WTC11 (cell line): ENCODE results near the gene SLC24A3. TPM values are rescaled to one million over a fixed set of nuclear protein-coding genes. Genes with fewer than 3 reads are reported as not detected.

Experiments
- ATAC-seq: fragments of 200-7000 bp; cut with Tn5 transposase; 2 replicates; pipeline ENCODE4 v1.10.0; 2021; ENCODE audit warnings: mild to moderate bottlenecking, moderate library complexity
- CTCF ChIA-PET: fragments of 300-600 bp; sonication (Branson Sonifier 250); formaldehyde crosslinking; loops from one replicate; lab custom pipeline; 2021; ENCODE audit warnings: antibody characterized with exemption; lab: Charles Lee
- POLR2A ChIA-PET: fragments of 350-600 bp; sonication (Branson Sonifier 250); formaldehyde crosslinking; loops from one replicate; lab custom pipeline; 2021; ENCODE audit warnings: antibody characterized with exemption; lab: Charles Lee
- DNase-seq: peaks from one replicate; pipeline ENCODE4 v3.0.0; 2021; ENCODE audit warnings: low spot score
- H3K27ac Mint-ChIP-seq: 2 replicates; pipeline ENCODE4 v1.8.0; 2021; ENCODE audit warnings: mixed read lengths
- H3K27me3 Mint-ChIP-seq: 2 replicates; pipeline ENCODE4 v1.8.0; 2021; ENCODE audit warnings: low read depth, mild to moderate bottlenecking, moderate library complexity, mixed read lengths
- H3K36me3 Mint-ChIP-seq: 2 replicates; pipeline ENCODE4 v1.8.0; 2021; ENCODE audit warnings: mixed read lengths
- H3K4me1 Mint-ChIP-seq: 2 replicates; pipeline ENCODE4 v1.8.0; 2022; ENCODE audit warnings: mixed read lengths
- H3K4me3 Mint-ChIP-seq: 2 replicates; pipeline ENCODE4 v1.8.0; 2021; ENCODE audit warnings: mild to moderate bottlenecking, moderate library complexity, mixed read lengths
- H3K9me3 Mint-ChIP-seq: 2 replicates; pipeline ENCODE4 v1.8.0; 2021; ENCODE audit warnings: mixed read lengths
- CBFB ChIP-seq: sonication (generic); formaldehyde crosslinking; IDR thresholded peaks from 2 replicates; pipeline ENCODE4 v1.8.1; 2022; ENCODE audit warnings: mild to moderate bottlenecking, low read depth, missing genetic modification reagents
- FOXJ3 ChIP-seq: sonication (generic); formaldehyde crosslinking; IDR thresholded peaks from 2 replicates; pipeline ENCODE4 v1.9.0; 2021; ENCODE audit warnings: missing genetic modification reagents, mild to moderate bottlenecking, borderline replicate concordance
- FOXK1 ChIP-seq: sonication (generic); formaldehyde crosslinking; IDR thresholded peaks from 2 replicates; pipeline ENCODE4 v1.8.0; 2022; ENCODE audit warnings: mild to moderate bottlenecking, moderate library complexity, missing genetic modification reagents
- HMGA2 ChIP-seq: fragments of 250-450 bp; sonication (Bioruptor Pico); IDR thresholded peaks from 2 replicates; pipeline ENCODE4 v1.4.0; 2021; ENCODE audit warnings: mild to moderate bottlenecking, moderate library complexity
- JAZF1 ChIP-seq: fragments of 250-450 bp; sonication (Bioruptor Pico); IDR thresholded peaks from 2 replicates; pipeline ENCODE4 v1.9.0; 2021; ENCODE audit warnings: moderate library complexity, mild to moderate bottlenecking, inconsistent platforms
- JUN ChIP-seq: sonication (generic); formaldehyde crosslinking; IDR thresholded peaks from 2 replicates; pipeline ENCODE4 v1.8.0; 2023; ENCODE audit warnings: mild to moderate bottlenecking, missing genetic modification reagents
- MYBL2 ChIP-seq: sonication (generic); formaldehyde crosslinking; IDR thresholded peaks from 2 replicates; pipeline ENCODE4 v1.8.1; 2023; ENCODE audit warnings: mild to moderate bottlenecking, moderate library complexity, missing genetic modification reagents
- NFYB ChIP-seq: sonication (generic); formaldehyde crosslinking; conservative IDR thresholded peaks from 2 replicates; pipeline ENCODE4 v1.8.0; 2022; ENCODE audit warnings: low read depth, missing genetic modification reagents
- NR1H2 ChIP-seq: sonication (generic); formaldehyde crosslinking; IDR thresholded peaks from 2 replicates; pipeline ENCODE4 v1.9.0; 2021; ENCODE audit warnings: mild to moderate bottlenecking, moderate library complexity, missing genetic modification reagents
- OVOL2 ChIP-seq: fragments of 250-450 bp; sonication (Bioruptor Pico); IDR thresholded peaks from 2 replicates; pipeline ENCODE4 v1.9.0; 2021; ENCODE audit warnings: mild to moderate bottlenecking, borderline replicate concordance
- SMAD3 ChIP-seq: sonication (generic); formaldehyde crosslinking; IDR thresholded peaks from 2 replicates; pipeline ENCODE4 v1.8.0; 2022; ENCODE audit warnings: missing genetic modification reagents, mild to moderate bottlenecking, borderline replicate concordance
- SP1 ChIP-seq: sonication (generic); formaldehyde crosslinking; conservative IDR thresholded peaks from 2 replicates; pipeline ENCODE4 v1.8.1; 2022; ENCODE audit warnings: missing genetic modification reagents
- TCF7 ChIP-seq: sonication (generic); formaldehyde crosslinking; IDR thresholded peaks from 2 replicates; pipeline ENCODE4 v1.8.0; 2022; ENCODE audit warnings: mild to moderate bottlenecking, low read depth, missing genetic modification reagents, moderate library complexity
- total RNA-seq: library from RNA; stranded (reverse); gene quantifications from 3 replicates; pipeline ENCODE4 v1.2.3, GENCODE V29; 2021
- TF ChIP-seq, protein P1 (sequence below): fragments of 250-450 bp; sonication (Bioruptor Pico); IDR thresholded peaks from 2 replicates; pipeline ENCODE4 v2.1.2; 2022; ENCODE audit warnings: mild to moderate bottlenecking, moderate library complexity
- TF ChIP-seq, protein P2 (sequence below): sonication (generic); formaldehyde crosslinking; IDR thresholded peaks from 2 replicates; pipeline ENCODE4 v1.8.0; 2022; ENCODE audit warnings: mild to moderate bottlenecking, missing genetic modification reagents
- TF ChIP-seq, protein P3 (sequence below): sonication (generic); formaldehyde crosslinking; IDR thresholded peaks from 2 replicates; pipeline ENCODE4 v1.8.0; 2023; ENCODE audit warnings: missing genetic modification reagents
- TF ChIP-seq, protein P4 (sequence below): fragments of 200-600 bp; IDR thresholded peaks from 2 replicates; pipeline ENCODE4 v1.8.0; 2022; ENCODE audit warnings: antibody characterized with exemption
- TF ChIP-seq, protein P5 (sequence below): fragments of 250-450 bp; sonication (Bioruptor Pico); conservative IDR thresholded peaks from 2 replicates; pipeline ENCODE4 v1.9.0; 2021; ENCODE audit warnings: mild to moderate bottlenecking

SLC24A3 gene
- total RNA-seq, 1 experiment from 2014 or later, result 5.7 TPM

DNA sequence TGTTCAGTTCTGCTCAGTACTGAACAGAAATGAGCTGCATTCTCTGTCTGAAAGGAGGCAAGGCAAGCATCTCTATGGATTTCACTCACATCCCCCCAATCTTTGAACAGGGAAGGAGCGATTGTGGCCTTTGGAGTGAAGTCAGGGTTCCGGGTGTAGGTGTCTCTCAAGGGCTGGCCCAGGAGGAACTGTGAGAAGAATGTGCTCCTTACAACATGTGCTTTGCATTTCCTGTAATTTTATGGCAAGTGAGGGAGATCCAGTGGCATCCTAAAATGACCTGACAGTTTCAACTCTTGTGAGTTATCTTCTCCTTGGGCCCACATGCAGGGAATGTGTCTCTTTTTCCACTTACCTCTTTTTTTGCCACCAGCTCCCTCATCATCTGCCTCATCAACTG, 482.6 kb downstream of the SLC24A3 start:
- DNase-seq (no peak), ATAC-seq (no peak)
- peaks cover 5% of the 10 kb centered on the region; the same call in 1 of the 2 replicates for H3K36me3 Mint-ChIP-seq
- H3K27ac Mint-ChIP-seq, result no peak overlapping the region
- H3K4me3 Mint-ChIP-seq, result no peak overlapping the region
- peaks cover 3% of the 10 kb centered on the region; the same call in 1 of the 2 replicates for H3K4me1 Mint-ChIP-seq
- CTCF ChIA-PET, result interaction anchor here (0.9 kb wide), 1 partner anchor 106 kb away, joined by 3 read pairs; no protein-coding TSS in a partner anchor
- H3K9me3 Mint-ChIP-seq, result peaks cover 13% of the 10 kb centered on the region
- no peaks in the 10 kb centered on the region; the same call in 1 of the 2 replicates for H3K27me3 Mint-ChIP-seq
- POLR2A ChIA-PET, result no interaction called here
- TF ChIP-seq, protein P1, sequence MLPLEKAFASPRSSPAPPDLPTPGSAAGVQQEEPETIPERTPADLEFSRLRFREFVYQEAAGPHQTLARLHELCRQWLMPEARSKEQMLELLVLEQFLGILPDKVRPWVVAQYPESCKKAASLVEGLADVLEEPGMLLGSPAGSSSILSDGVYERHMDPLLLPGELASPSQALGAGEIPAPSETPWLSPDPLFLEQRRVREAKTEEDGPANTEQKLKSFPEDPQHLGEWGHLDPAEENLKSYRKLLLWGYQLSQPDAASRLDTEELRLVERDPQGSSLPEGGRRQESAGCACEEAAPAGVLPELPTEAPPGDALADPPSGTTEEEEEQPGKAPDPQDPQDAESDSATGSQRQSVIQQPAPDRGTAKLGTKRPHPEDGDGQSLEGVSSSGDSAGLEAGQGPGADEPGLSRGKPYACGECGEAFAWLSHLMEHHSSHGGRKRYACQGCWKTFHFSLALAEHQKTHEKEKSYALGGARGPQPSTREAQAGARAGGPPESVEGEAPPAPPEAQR (CRISPR knock-in tag), result no peak
- no peak for TF ChIP-seq SP1
- no peak for TF ChIP-seq JUN (CRISPR knock-in tag)
- no peak for TF ChIP-seq MYBL2
- no peak for TF ChIP-seq FOXK1 (CRISPR knock-in tag)
- no peak for TF ChIP-seq TCF7 (CRISPR knock-in tag)

DNA sequence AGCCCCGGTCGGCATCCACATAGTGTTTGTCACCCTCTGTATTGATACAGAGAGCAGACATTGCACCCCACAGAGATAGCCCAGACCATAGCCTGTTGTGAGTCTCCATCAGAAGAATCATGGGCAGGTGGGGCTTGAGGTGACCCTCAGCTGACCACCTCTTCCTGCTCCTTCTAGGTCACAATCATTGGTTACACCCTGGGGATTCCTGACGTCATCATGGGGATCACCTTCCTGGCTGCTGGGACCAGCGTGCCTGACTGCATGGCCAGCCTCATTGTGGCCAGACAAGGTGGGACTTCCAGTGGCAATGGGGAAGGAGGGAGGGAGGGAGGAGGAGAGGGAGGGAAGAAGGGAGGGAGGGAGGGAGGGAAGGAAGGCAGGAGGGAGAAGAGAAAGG, 484.2 kb downstream of the SLC24A3 start:
- POLR2A ChIA-PET, result no interaction called here
- TF ChIP-seq, protein P2, sequence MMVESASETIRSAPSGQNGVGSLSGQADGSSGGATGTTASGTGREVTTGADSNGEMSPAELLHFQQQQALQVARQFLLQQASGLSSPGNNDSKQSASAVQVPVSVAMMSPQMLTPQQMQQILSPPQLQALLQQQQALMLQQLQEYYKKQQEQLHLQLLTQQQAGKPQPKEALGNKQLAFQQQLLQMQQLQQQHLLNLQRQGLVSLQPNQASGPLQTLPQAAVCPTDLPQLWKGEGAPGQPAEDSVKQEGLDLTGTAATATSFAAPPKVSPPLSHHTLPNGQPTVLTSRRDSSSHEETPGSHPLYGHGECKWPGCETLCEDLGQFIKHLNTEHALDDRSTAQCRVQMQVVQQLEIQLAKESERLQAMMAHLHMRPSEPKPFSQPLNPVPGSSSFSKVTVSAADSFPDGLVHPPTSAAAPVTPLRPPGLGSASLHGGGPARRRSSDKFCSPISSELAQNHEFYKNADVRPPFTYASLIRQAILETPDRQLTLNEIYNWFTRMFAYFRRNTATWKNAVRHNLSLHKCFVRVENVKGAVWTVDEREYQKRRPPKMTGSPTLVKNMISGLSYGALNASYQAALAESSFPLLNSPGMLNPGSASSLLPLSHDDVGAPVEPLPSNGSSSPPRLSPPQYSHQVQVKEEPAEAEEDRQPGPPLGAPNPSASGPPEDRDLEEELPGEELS (CRISPR knock-in tag), result no peak
- TF ChIP-seq FOXJ3 (CRISPR knock-in tag) (no peak), FOXK1 (CRISPR knock-in tag) (no peak), NFYB (CRISPR knock-in tag) (no peak), HMGA2 (CRISPR knock-in tag) (no peak), OVOL2 (CRISPR knock-in tag) (no peak), SMAD3 (no peak), JAZF1 (no peak), NR1H2 (CRISPR knock-in tag) (no peak), CBFB (no peak)
- TF ChIP-seq, protein P3, sequence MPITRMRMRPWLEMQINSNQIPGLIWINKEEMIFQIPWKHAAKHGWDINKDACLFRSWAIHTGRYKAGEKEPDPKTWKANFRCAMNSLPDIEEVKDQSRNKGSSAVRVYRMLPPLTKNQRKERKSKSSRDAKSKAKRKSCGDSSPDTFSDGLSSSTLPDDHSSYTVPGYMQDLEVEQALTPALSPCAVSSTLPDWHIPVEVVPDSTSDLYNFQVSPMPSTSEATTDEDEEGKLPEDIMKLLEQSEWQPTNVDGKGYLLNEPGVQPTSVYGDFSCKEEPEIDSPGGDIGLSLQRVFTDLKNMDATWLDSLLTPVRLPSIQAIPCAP (CRISPR knock-in tag), result no peak
- TF ChIP-seq, protein P1 (CRISPR knock-in tag), result no peak
- TF ChIP-seq, protein P4, sequence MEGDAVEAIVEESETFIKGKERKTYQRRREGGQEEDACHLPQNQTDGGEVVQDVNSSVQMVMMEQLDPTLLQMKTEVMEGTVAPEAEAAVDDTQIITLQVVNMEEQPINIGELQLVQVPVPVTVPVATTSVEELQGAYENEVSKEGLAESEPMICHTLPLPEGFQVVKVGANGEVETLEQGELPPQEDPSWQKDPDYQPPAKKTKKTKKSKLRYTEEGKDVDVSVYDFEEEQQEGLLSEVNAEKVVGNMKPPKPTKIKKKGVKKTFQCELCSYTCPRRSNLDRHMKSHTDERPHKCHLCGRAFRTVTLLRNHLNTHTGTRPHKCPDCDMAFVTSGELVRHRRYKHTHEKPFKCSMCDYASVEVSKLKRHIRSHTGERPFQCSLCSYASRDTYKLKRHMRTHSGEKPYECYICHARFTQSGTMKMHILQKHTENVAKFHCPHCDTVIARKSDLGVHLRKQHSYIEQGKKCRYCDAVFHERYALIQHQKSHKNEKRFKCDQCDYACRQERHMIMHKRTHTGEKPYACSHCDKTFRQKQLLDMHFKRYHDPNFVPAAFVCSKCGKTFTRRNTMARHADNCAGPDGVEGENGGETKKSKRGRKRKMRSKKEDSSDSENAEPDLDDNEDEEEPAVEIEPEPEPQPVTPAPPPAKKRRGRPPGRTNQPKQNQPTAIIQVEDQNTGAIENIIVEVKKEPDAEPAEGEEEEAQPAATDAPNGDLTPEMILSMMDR, result no peak
- TF ChIP-seq, protein P5, sequence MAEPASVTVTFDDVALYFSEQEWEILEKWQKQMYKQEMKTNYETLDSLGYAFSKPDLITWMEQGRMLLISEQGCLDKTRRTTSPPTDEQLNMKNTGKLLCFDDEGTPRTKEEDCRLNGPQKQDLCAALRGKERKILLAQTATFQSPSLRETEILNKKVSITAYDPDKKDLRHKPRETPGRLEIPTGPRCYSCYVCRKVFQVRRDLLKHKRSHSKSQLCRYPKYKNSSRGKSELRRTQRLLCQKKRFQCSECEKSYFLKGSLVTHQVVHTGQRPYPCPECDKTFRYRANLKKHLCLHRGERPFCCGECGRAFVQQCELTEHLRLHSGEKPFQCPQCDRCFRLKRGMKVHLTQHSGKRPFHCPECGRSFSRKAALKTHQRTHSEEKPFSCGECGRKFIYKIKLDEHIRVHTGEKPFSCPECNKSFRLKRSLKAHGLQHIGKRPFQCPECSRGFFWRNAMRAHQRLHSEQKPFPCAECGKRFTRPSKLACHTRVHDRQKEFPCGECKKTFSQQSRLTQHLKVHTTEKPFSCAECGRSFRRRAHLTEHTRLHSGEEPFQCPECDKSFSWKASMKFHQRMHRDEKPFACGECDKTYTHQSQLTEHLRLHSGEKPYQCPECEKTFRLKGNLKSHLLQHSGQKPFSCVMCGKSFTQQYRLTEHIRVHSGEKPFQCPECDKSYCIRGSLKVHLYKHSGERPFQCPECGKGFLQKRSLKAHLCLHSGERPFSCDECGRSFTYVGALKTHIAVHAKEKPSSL (CRISPR knock-in tag), result no peak
- Mint-ChIP-seq H3K27me3 (no peaks in the 10 kb centered on the region; the same call in 1 of the 2 replicates), H3K4me1 (peaks cover 3% of the 10 kb centered on the region; the same call in 1 of the 2 replicates), H3K27ac (no peak overlapping the region), H3K36me3 (peaks cover 8% of the 10 kb centered on the region), H3K9me3 (peaks cover 16% of the 10 kb centered on the region), H3K4me3 (no peak overlapping the region)
- no peak for DNase-seq
- ATAC-seq, result no peak
- CTCF ChIA-PET, result no interaction called here
